GM18858 (cell line): ENCODE results near the gene SLC45A1.
"Not testable (repeated sequence)": the region's sequence is repeated elsewhere in the genome, so short reads cannot be mapped to it uniquely, and the experiment has no call there.

Source experiments
- ATAC-seq: cut with Tn5 transposase; IDR thresholded peaks from one replicate; pipeline ENCODE4 v1.9.1; 2021; ENCODE audit not compliant: unreplicated experiment

Gene SLC45A1

GRCh38 chr1:8365661-8366362 is 47.9 kb downstream of the SLC45A1 start:
- no peak for ATAC-seq

DNA sequence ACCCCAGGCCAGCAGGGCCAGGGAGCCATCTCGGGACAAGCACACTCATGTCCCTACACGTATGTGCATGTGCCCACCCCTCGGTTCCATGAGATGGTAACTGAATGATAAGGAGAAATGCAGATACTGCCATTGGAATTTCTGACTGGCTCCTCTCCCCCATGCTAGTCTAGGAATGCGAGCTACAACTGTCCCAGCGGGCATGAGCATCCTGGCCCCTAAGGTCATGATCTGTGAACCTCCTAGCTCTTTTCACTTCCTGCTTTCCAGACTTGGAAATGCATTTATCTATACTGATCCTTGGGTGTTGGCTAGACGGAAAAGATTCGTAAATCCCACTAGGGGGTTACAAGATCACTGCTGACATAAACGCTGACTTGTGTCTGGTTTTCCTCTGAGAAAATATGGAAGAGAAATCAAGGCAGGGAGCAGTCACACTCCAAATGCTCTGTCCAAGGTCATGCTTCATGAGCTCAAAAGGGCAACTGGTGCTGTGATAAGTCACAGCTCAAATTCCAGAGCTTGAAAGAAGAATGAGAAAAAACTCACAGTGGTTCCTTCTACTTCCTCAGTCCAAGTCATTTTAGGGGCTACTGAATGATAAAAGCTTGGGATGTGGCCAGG is 49.8 kb downstream of the SLC45A1 start:
- ATAC-seq = no peak

GRCh38 chr1:8368956-8369639 is 51.2 kb downstream of the SLC45A1 start:
- ATAC-seq = no peak

- ATAC-seq = no peak
These were observed 52.4 kb downstream of the SLC45A1 start for GRCh38 chr1:8370046-8370881.

- no peak for ATAC-seq
These were observed 53.0 kb downstream of the SLC45A1 start for GRCh38 chr1:8370905-8371315.

GRCh38 chr1:8371372-8371991 is 53.6 kb downstream of the SLC45A1 start:
- ATAC-seq = no peak

- ATAC-seq = no peak
These were observed 55.2 kb downstream of the SLC45A1 start for GRCh38 chr1:8373125-8373524.

GRCh38 chr1:8373581-8374241 is 55.8 kb downstream of the SLC45A1 start:
- no peak for ATAC-seq

DNA sequence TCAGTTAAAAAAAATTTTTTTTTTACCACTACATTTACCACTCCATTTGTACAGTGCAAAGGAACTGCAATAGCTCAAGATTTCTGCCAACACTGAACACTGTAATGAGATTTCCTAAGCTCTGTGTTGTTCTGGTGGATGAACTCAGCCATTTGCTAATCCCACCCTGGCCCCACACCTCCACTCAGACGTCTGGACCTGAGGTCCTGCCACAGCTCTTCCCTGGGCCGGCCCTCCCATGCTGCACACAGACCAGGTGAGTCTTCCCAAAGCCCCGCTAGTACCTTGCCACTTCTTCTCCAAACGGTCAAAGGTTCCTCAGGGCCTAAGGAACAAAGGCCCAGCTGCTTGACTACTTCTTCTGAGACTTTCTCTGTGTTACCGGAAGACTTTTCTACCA is 56.4 kb downstream of the SLC45A1 start:
- no peak for ATAC-seq

DNA sequence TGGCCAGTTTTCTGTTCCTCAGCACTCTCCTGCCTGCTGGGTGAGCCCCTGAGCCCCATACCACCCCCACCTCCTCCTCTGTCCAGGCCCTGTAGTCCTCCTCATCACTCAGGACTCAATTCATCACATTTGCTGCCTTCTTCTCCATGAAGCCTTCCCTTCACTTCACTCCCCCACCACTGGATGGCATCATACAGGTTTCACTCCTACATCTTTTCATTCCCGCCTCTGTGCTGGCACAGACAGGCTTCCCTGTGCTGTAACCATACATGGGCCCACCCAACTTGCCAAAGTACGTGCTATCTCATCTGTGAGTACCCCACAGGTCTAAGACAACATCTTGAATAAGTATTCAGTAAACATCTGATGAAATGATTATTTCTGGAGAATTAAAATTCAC is 56.9 kb downstream of the SLC45A1 start:
- ATAC-seq = no peak

- no peak for ATAC-seq
These were observed 58.5 kb downstream of the SLC45A1 start for GRCh38 chr1:8376358-8376840.

GRCh38 chr1:8377271-8377981 is 59.5 kb downstream of the SLC45A1 start:
- ATAC-seq = no peak

GRCh38 chr1:8378178-8378577 is 60.3 kb downstream of the SLC45A1 start:
- no peak for ATAC-seq

DNA sequence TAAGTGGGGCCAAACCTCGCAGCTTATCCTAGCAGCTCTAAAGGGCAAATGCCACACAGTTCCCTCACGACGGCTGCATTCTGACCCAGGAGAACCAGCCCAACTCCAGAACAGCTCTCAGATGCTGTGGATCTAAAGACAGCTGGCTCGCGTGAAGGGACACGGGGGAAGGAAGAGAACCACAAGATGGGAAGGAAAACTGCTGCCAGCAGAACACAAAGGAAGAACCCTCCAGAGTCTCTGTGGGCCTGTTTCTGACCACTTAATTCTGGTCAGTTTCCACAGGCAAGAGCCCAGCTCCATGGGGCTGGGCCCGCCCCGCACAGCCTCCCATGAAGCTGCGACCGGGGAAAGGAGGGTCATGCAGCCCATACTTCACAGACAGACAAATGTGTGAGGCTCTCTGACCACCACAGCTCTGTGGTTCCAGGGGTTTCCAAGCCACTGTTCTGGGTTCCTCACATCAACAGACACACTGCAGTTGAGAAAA is 61.1 kb downstream of the SLC45A1 start:
- ATAC-seq = no peak

DNA sequence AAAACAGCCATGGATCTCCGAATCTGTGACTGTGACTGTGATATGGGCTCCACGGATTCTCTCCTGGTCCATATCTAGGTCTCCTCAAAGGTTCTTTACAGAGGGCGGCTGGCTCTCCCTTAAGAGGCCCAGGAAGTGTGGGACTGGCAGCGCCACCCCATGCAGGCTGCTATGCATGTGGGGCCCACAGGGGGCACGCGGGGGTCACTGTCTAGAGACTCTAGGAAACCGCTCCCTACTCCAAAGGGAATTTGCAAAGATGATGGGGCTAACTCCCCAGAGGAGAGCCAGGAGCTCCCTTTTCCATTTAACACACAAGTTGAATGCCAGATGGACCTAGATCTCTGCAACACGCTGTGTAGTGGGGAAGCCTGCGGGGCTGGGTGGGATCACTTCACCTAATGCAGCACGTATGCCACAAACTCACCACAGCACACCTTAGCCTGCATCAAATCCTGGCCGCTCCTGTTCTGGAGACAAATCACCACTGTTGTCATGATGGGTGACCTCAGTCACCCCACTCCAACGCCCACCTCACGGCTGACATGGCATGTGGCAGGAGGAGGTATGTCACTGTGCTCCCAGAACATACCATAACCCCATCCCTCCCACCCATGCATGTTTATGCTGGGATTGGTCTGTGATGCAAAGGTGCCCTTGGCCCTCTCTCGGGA is 61.7 kb downstream of the SLC45A1 start:
- ATAC-seq = no peak

- not testable (repeated sequence) for ATAC-seq
These were observed 62.4 kb downstream of the SLC45A1 start for GRCh38 chr1:8380310-8380709.

GRCh38 chr1:8381618-8382017 is 63.7 kb downstream of the SLC45A1 start:
- no peak for ATAC-seq

DNA sequence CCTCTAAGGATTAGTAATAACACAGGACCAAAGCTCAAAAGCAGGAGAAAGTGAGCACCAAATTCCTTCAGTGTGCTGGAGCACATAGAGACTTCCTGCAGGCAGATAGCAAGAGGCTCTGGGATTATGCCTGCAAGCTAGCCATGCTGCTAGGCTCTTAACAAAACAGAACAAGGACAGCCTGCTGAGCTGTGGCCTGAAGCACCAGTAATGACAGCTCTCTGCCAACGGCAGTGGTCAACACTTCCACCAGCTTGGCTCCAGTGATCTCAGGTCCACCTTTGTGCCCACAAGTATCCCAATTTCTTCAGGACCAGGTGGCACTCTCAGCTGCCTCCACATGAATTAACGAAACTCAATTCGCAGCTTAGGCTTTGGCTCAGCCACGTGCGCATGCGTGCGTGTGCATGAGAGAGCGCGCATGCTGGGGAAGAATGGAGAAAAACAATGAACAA is 64.2 kb downstream of the SLC45A1 start:
- ATAC-seq = no peak
